GM12891 (cell line): Measurements from ENCODE around the gene BHMT2.

ENCODE experiments used
- POLR2A ChIP-seq: IDR thresholded peaks from 2 replicates; pipeline ENCODE4 v1.6.1; 2011; ENCODE audit warnings: low read depth, low read length, control low read depth
- POLR2AphosphoS5 ChIP-seq: IDR thresholded peaks from 2 replicates; pipeline ENCODE4 v1.6.1; 2011; ENCODE audit warnings: low read depth, low read length, control low read depth
- SPI1 ChIP-seq: IDR thresholded peaks from 2 replicates; pipeline ENCODE4 v1.6.1; 2011; ENCODE audit warnings: low read depth, low read length, control low read depth
- TAF1 ChIP-seq: IDR thresholded peaks from 2 replicates; pipeline ENCODE4 v1.6.1; 2011; ENCODE audit warnings: low read depth, low read length, control low read depth

- TF ChIP-seq TAF1 (no peak), POLR2A (no peak), POLR2AphosphoS5 (no peak), SPI1 (no peak)
Measured at GRCh38 chr5:79059674-79060073, 9.9 kb upstream of the BHMT2 start.
